Ovary (tissue), 9 donors: Measurements from ENCODE around the gene SUCLA2. TPM values are rescaled to one million over a fixed set of nuclear protein-coding genes. Genes with fewer than 3 reads are reported as not detected.
"Not testable (repeated sequence)": the region's sequence is repeated elsewhere in the genome, so short reads cannot be mapped to it uniquely, and the experiment has no call there.

Source experiments
- DNase-seq, 5 donors: peaks; one replicate each; pipeline ENCODE4 v3.0.0-alpha.2; 2019 to 2020
- H3K27ac ChIP-seq, 2 donors: fragments of 200-600 bp; one replicate each; pipeline versions ENCODE4 v1.5.1 to v1.8.0; 2019 to 2022
- H3K27me3 ChIP-seq: fragments of 200-600 bp; one replicate; pipeline ENCODE4 v1.8.0; 2022
- H3K36me3 ChIP-seq: fragments of 200-600 bp; sonication (generic); one replicate; pipeline ENCODE4 v1.5.1; 2019
- H3K4me1 ChIP-seq: one replicate; pipeline ENCODE4 v1.8.1; 2013; ENCODE audit warnings: mild to moderate bottlenecking, moderate library complexity; ENCODE audit not compliant: insufficient read depth
- H3K4me3 ChIP-seq: fragments of 200-600 bp; sonication (generic); one replicate; pipeline ENCODE4 v1.5.1; 2017
- H3K9me3 ChIP-seq, 2 donors: fragments of 200-600 bp in 1 of 2; sonication (generic) in 1 of 2; one replicate each; pipeline versions ENCODE4 v1.5.1 to v1.8.1; 2013 to 2019; ENCODE audit warnings: mild to moderate bottlenecking in 1 of 2, moderate library complexity in 1 of 2
- EP300 ChIP-seq: sonication (generic); formaldehyde crosslinking; IDR thresholded peaks from one replicate; pipeline ENCODE4 v1.6.1; 2017; ENCODE audit warnings: antibody characterized with exemption
- POLR2A ChIP-seq: fragments of 450-650 bp; IDR thresholded peaks from one replicate; pipeline ENCODE4 v1.6.1; 2017; ENCODE audit warnings: antibody characterized with exemption, mild to moderate bottlenecking, moderate library complexity
- WGBS, 3 donors: extraction: QIAGEN DNeasy Blood & Tissue Kit in 1 of 3; methylation state at CpG; one replicate each; pipeline versions ENCODE4 v1.1.5 to v1.1.7; 2013 to 2017; 5-methylcytosine and 5-hydroxymethylcytosine counted together
- intact Hi-C, 4 donors: fragments of 100-400 bp; cut with DNase I; formaldehyde crosslinking; loops; one replicate each; pipeline versions ENCODE4 v1.11.0 to v1.15.1; 2022 to 2023
- polyA plus RNA-seq, 2 donors: library from polyadenylated mRNA; stranded (reverse); fragments of 200-250 nt in 1 of 2; fragments of 350-450 nt in 1 of 2; fragmentation: Illumina TruSeq in 1 of 2; extraction: RNeasy Lipid Tissue Mini Kit (QIAGEN cat#74804) in 1 of 2; gene quantifications; one replicate each; pipeline ENCODE4 v1.2.3, GENCODE V29; 2013 to 2014
- total RNA-seq, 7 donors: library from RNA; depleted of rRNA in 2 of 7; stranded (reverse); fragments of >200 nt in 2 of 7; fragmentation: NEBNext Ultra II Directional in 3 of 7; extraction: Animal tissue kit (Norgen Biotek cat#: 25700) in 3 of 7; gene quantifications; one replicate each; pipeline versions ENCODE4 v1.1.0 to v1.2.4, GENCODE V29; 2016 to 2023
- TF ChIP-seq, protein P1 (sequence below), 3 donors: fragments of 450-650 bp in 2 of 3; fragments of 200-600 bp in 1 of 3; IDR thresholded peaks; one replicate each; pipeline versions ENCODE4 v1.5.1 to v1.8.0; 2016 to 2022; ENCODE audit warnings: antibody characterized with exemption in 3 of 3, mild to moderate bottlenecking in 1 of 3
- donor health status: DM: no; HTN: no; CAD: no; lungs with moderate emphysema.
- donor health status: DM: no; HTN: no; CAD: no.
- donor health status: Bipolar disorder and iron deficiency.
- donor health status: DM: yes; HTN: yes; CAD: no.
- donor health status: DM: no; HTN: no; CAD: no.
- donor health status: DM: yes; HTN: yes; CAD: no.

The SUCLA2 gene
- total and polyA plus RNA-seq, 9 donors = 26.3 to 43.8 (median 35.3) TPM

DNA sequence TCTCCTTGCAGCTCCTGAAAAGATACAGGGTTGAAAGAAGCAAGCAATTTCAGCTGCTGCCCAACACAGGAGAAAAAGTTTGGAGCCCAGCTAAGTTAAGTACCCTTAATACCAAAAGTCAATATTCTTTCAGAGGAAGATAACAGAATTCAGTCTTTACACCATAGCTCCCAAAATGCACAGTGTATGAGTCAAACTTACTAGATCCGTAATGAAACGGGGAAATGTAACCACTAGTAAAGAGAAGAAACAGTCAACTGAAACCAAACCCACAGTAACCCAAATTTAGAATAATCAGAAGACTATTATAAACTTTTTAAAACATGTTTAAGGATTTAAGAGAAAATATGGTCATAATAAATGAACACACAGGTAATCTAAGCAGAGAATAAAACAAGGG lies 45.2 kb downstream of the SUCLA2 start:
- no peak overlapping the region for H3K27ac ChIP-seq
- WGBS, 3 donors = 89 to 98% (median 97%) methylated on average over 2 of the region's 2 CpGs
- no peak for DNase-seq
- H3K4me3 ChIP-seq = no peak overlapping the region
- H3K9me3 ChIP-seq = peaks cover 0 to 5% of the 10 kb centered on the region in 2 donors
- H3K36me3 ChIP-seq = no peaks in the 10 kb centered on the region
- no peaks in the 10 kb centered on the region for H3K4me1 ChIP-seq
- TF ChIP-seq, protein P1, sequence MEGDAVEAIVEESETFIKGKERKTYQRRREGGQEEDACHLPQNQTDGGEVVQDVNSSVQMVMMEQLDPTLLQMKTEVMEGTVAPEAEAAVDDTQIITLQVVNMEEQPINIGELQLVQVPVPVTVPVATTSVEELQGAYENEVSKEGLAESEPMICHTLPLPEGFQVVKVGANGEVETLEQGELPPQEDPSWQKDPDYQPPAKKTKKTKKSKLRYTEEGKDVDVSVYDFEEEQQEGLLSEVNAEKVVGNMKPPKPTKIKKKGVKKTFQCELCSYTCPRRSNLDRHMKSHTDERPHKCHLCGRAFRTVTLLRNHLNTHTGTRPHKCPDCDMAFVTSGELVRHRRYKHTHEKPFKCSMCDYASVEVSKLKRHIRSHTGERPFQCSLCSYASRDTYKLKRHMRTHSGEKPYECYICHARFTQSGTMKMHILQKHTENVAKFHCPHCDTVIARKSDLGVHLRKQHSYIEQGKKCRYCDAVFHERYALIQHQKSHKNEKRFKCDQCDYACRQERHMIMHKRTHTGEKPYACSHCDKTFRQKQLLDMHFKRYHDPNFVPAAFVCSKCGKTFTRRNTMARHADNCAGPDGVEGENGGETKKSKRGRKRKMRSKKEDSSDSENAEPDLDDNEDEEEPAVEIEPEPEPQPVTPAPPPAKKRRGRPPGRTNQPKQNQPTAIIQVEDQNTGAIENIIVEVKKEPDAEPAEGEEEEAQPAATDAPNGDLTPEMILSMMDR (IDR thresholded peaks at IDR 0.05) = no peak
- TF ChIP-seq EP300 (no peak), POLR2A (no peak)
- intact Hi-C loops = no loop called here
- H3K27me3 ChIP-seq = no peaks in the 10 kb centered on the region

DNA sequence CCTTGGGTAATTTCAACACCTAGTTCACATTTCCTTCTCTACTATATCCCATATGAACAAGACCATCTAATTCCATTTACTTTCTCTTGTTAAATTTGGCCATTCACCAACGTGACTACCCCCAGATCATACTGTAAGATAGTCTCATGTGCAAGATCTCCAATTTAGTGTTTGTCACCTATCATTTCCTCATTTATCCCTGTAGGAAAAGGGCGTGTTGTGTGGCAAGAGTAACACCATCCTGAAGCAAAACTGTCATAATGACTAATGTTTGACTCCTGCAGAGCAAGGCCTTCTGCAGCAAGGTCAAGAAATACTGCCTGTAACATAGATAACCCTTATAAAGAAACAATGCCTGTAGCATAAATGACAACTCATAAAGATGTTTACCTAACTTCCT lies 51.3 kb downstream of the SUCLA2 start:
- H3K4me1 ChIP-seq = no peaks in the 10 kb centered on the region
- no peak overlapping the region for H3K4me3 ChIP-seq
- intact Hi-C loops = no loop called here
- DNase-seq = no peak
- no peak overlapping the region for H3K27ac ChIP-seq
- no peaks in the 10 kb centered on the region for H3K27me3 ChIP-seq
- no peaks in the 10 kb centered on the region for H3K36me3 ChIP-seq
- TF ChIP-seq, protein P1 (IDR thresholded peaks at IDR 0.05) = no peak
- WGBS, 3 donors = 94 to 95% (median 95%) methylated on average over 2 of the region's 2 CpGs
- no peaks in the 10 kb centered on the region for H3K9me3 ChIP-seq

DNA sequence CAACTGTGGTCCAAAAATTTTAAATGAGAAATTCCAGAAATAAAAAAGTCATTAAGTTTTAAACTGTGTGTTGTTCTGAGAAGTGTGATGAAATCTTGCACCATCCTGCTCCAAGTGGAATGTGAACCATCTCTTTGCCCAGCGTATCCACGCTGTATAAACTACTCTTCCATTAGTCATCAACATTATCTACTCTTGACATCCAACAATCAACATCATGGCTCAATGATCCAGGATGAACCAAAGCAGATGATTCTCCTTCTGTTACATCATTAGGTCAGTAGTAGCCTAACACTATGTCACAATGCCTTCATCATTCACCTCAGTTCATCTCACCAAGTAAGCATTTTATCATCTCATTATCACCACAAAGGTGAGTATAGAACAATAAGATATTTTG lies 55.3 kb downstream of the SUCLA2 start:
- intact Hi-C loops = no loop called here
- 90 to 99% (median 93%) methylated on average over 2 of the region's 2 CpGs for WGBS, 3 donors
- no peak overlapping the region for H3K27ac ChIP-seq
- no peaks in the 10 kb centered on the region for H3K36me3 ChIP-seq
- TF ChIP-seq, protein P1 (IDR thresholded peaks at IDR 0.05) = no peak
- TF ChIP-seq POLR2A (no peak), EP300 (no peak)
- H3K4me1 ChIP-seq = no peaks in the 10 kb centered on the region
- no peaks in the 10 kb centered on the region for H3K27me3 ChIP-seq
- no peaks in the 10 kb centered on the region for H3K9me3 ChIP-seq
- H3K4me3 ChIP-seq = no peak overlapping the region
- DNase-seq = no peak

DNA sequence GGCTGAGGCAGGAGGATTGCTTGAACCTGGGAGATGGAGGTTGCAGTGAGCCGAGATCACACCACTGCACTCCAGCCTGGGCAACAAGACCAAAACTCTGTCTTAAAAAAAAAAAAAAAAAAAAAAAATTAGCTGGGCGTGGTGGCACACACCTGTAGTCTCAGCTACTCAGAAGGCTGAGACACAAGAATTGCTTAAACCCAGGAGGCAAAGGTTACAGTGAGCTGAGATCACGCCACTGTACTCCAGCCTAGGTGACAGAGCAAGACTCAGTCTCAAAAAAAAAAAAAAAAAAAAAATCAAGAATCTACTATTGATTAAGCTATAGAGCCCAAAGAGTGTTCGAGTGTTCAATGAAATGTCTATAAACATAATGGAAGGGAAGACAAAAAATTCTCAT lies 55.9 kb downstream of the SUCLA2 start:
- H3K27ac ChIP-seq, H3K4me3 ChIP-seq, H3K36me3 ChIP-seq, H3K4me1 ChIP-seq, H3K27me3 ChIP-seq, DNase-seq, intact Hi-C loops, H3K9me3 ChIP-seq: not testable (repeated sequence)
- WGBS, 3 donors = 97 to 99% (median 97%) methylated on average over 4 of the region's 4 CpGs

DNA sequence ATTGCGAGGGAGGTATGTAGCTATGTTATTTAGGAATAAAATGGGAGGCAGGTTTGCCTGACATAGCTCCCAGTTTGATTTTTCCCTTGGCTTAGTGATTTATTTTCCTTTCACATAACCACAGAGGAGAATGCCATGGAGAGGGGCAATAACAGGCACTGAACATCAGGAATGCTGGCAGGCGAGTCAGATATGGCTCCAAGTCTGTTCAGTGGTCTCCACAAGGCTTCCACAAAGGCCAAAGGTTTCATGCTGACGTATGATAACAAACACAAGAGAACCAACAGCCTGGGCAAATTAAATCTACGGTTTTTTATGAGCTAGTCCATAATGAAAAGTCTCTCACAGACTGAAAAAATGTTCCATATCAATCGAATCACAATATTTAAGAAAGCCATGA lies 66.7 kb downstream of the SUCLA2 start:
- no peak for TF ChIP-seq POLR2A
- no peak for TF ChIP-seq EP300
- TF ChIP-seq, protein P1 (IDR thresholded peaks at IDR 0.05) = no peak
- intact Hi-C loops = no loop called here
- Histone ChIP-seq H3K27me3 (no peaks in the 10 kb centered on the region), H3K36me3 (no peaks in the 10 kb centered on the region), H3K27ac (no peak overlapping the region), H3K9me3 (no peaks in the 10 kb centered on the region), H3K4me1 (no peaks in the 10 kb centered on the region), H3K4me3 (no peak overlapping the region)
- WGBS, 3 donors = 60 to 66% (median 64%) methylated on average over 5 of the region's 5 CpGs
- DNase-seq = no peak
